Adipocyte (in vitro differentiated cells): ENCODE results near the gene MTUS2.

ENCODE experiments used
- DNase-seq: peaks from one replicate; pipeline ENCODE4 v3.0.0-alpha.2; 2015; ENCODE audit warnings: low read depth
- H3K27me3 ChIP-seq: replicated peaks from 2 replicates; pipeline ENCODE4 v1.7.0; 2013; ENCODE audit warnings: mild to moderate bottlenecking, low read length, moderate library complexity; ENCODE audit not compliant: control insufficient read depth, insufficient read depth
- H3K36me3 ChIP-seq: 2 replicates; pipeline ENCODE4 v1.7.0; 2013; ENCODE audit warnings: low read length, mild to moderate bottlenecking, moderate library complexity; ENCODE audit not compliant: control insufficient read depth, insufficient read depth, severe bottlenecking
- H3K4me1 ChIP-seq: 2 replicates; pipeline ENCODE4 v1.7.0; 2013; ENCODE audit warnings: mild to moderate bottlenecking, low read length, moderate library complexity; ENCODE audit not compliant: control insufficient read depth, insufficient read depth
- H3K4me3 ChIP-seq: 2 replicates; pipeline ENCODE4 v1.7.0; 2013; ENCODE audit warnings: mild to moderate bottlenecking, low read length, moderate library complexity
- H3K9ac ChIP-seq: 2 replicates; pipeline ENCODE4 v1.7.0; 2013; ENCODE audit warnings: mild to moderate bottlenecking, low read length, moderate library complexity
- H3K9me3 ChIP-seq: 2 replicates; pipeline ENCODE4 v1.7.0; 2013; ENCODE audit warnings: mild to moderate bottlenecking, low read length, moderate library complexity; ENCODE audit not compliant: control insufficient read depth

MTUS2 gene

GRCh38 chr13:29081036-29081435, 260.9 kb downstream of the MTUS2 start:
- Histone ChIP-seq H3K9ac (no peak overlapping the region), H3K27me3 (no peaks in the 10 kb centered on the region), H3K4me3 (no peak overlapping the region), H3K9me3 (no peaks in the 10 kb centered on the region), H3K36me3 (no peaks in the 10 kb centered on the region), H3K4me1 (no peaks in the 10 kb centered on the region)
- DNase-seq = no peak

GRCh38 chr13:29081697-29082440, 261.7 kb downstream of the MTUS2 start:
- Histone ChIP-seq H3K4me1 (no peaks in the 10 kb centered on the region), H3K27me3 (no peaks in the 10 kb centered on the region), H3K36me3 (no peaks in the 10 kb centered on the region), H3K9ac (no peak overlapping the region), H3K9me3 (no peaks in the 10 kb centered on the region), H3K4me3 (no peak overlapping the region)
- no peak for DNase-seq

GRCh38 chr13:29099781-29100406, 279.8 kb downstream of the MTUS2 start:
- Histone ChIP-seq H3K27me3 (no peaks in the 10 kb centered on the region), H3K9me3 (no peaks in the 10 kb centered on the region), H3K4me1 (no peaks in the 10 kb centered on the region), H3K4me3 (no peak overlapping the region), H3K36me3 (no peaks in the 10 kb centered on the region), H3K9ac (no peak overlapping the region)
- DNase-seq = no peak

GRCh38 chr13:29100758-29101157, 280.6 kb downstream of the MTUS2 start:
- Histone ChIP-seq H3K9me3 (no peaks in the 10 kb centered on the region), H3K9ac (no peak overlapping the region), H3K36me3 (no peaks in the 10 kb centered on the region), H3K4me1 (no peaks in the 10 kb centered on the region), H3K4me3 (no peak overlapping the region), H3K27me3 (no peaks in the 10 kb centered on the region)
- DNase-seq = no peak

GRCh38 chr13:29101409-29101808, 281.3 kb downstream of the MTUS2 start:
- Histone ChIP-seq H3K27me3 (no peaks in the 10 kb centered on the region), H3K36me3 (no peaks in the 10 kb centered on the region), H3K9me3 (no peaks in the 10 kb centered on the region), H3K4me1 (no peaks in the 10 kb centered on the region), H3K4me3 (no peak overlapping the region), H3K9ac (no peak overlapping the region)
- no peak for DNase-seq

- H3K4me3 ChIP-seq = no peak overlapping the region
- DNase-seq = no peak
- H3K27me3 ChIP-seq = no peaks in the 10 kb centered on the region
- H3K9me3 ChIP-seq = no peaks in the 10 kb centered on the region
- no peak overlapping the region for H3K9ac ChIP-seq
- H3K36me3 ChIP-seq = no peaks in the 10 kb centered on the region
- H3K4me1 ChIP-seq = no peaks in the 10 kb centered on the region
Observed at GRCh38 chr13:29101905-29102304, 281.8 kb downstream of the MTUS2 start.

- no peak overlapping the region for H3K4me3 ChIP-seq
- DNase-seq = no peak
- no peak overlapping the region for H3K9ac ChIP-seq
- no peaks in the 10 kb centered on the region for H3K27me3 ChIP-seq
- H3K9me3 ChIP-seq = no peaks in the 10 kb centered on the region
- no peaks in the 10 kb centered on the region for H3K4me1 ChIP-seq
- H3K36me3 ChIP-seq = no peaks in the 10 kb centered on the region
Observed at GRCh38 chr13:29103065-29103800, 283.1 kb downstream of the MTUS2 start.

GRCh38 chr13:29104461-29104860, 284.3 kb downstream of the MTUS2 start:
- Histone ChIP-seq H3K36me3 (no peaks in the 10 kb centered on the region), H3K4me3 (no peak overlapping the region)
- DNase-seq = no peak

GRCh38 chr13:29105779-29106178, 285.6 kb downstream of the MTUS2 start:
- Histone ChIP-seq H3K9ac (no peak overlapping the region), H3K36me3 (no peaks in the 10 kb centered on the region), H3K27me3 (no peaks in the 10 kb centered on the region), H3K4me1 (no peaks in the 10 kb centered on the region), H3K4me3 (no peak overlapping the region), H3K9me3 (no peaks in the 10 kb centered on the region)
- no peak for DNase-seq

More at GRCh38 chr13:29104461-29104860, 284.3 kb downstream of the MTUS2 start:
- Histone ChIP-seq H3K9me3 (no peaks in the 10 kb centered on the region), H3K4me1 (no peaks in the 10 kb centered on the region), H3K9ac (no peak overlapping the region), H3K27me3 (no peaks in the 10 kb centered on the region)

- H3K36me3 ChIP-seq = no peaks in the 10 kb centered on the region
- no peak for DNase-seq
- H3K9ac ChIP-seq = no peak overlapping the region
- no peaks in the 10 kb centered on the region for H3K27me3 ChIP-seq
- H3K4me3 ChIP-seq = no peak overlapping the region
- no peaks in the 10 kb centered on the region for H3K4me1 ChIP-seq
- H3K9me3 ChIP-seq = no peaks in the 10 kb centered on the region
Observed at GRCh38 chr13:29106651-29107050, 286.5 kb downstream of the MTUS2 start.

- Histone ChIP-seq H3K9me3 (no peaks in the 10 kb centered on the region), H3K27me3 (peaks cover 2% of the 10 kb centered on the region)
- no peak for DNase-seq
Observed at GRCh38 chr13:29108068-29108786, 288.1 kb downstream of the MTUS2 start.

More at GRCh38 chr13:29108068-29108786, 288.1 kb downstream of the MTUS2 start:
- Histone ChIP-seq H3K4me1 (no peaks in the 10 kb centered on the region), H3K36me3 (no peaks in the 10 kb centered on the region), H3K4me3 (no peak overlapping the region), H3K9ac (no peak overlapping the region)
